Gastroesophageal sphincter (tissue), 3 donors: Measurements from ENCODE around the gene GADL1.

Experiments
- CTCF ChIP-seq, 4 experiments: fragments of 200-600 bp in 2 of 4; fragments of 450-650 bp in 2 of 4; sonication (generic) in 1 of 4; IDR thresholded peaks; one replicate each; pipeline ENCODE4 v1.5.1; 2017 to 2019; ENCODE audit warnings: antibody characterized with exemption in 4 of 4, mild to moderate bottlenecking in 2 of 4, moderate library complexity in 2 of 4
- EP300 ChIP-seq: sonication (generic); formaldehyde crosslinking; IDR thresholded peaks from one replicate; pipeline ENCODE4 v1.6.1; 2017; ENCODE audit warnings: antibody characterized with exemption, mild to moderate bottlenecking
- POLR2A ChIP-seq, 2 donors: fragments of 450-650 bp; IDR thresholded peaks; one replicate each; pipeline ENCODE4 v1.6.1; 2017; ENCODE audit warnings: antibody characterized with exemption in 2 of 2, mild to moderate bottlenecking in 2 of 2, moderate library complexity in 1 of 2

GRCh38 chr3:30729936-30730335 lies 164.5 kb downstream of the GADL1 start:
- TF ChIP-seq CTCF (IDR thresholded peaks at IDR 0.05) (no peak), POLR2A (IDR thresholded peaks at IDR 0.05) (no peak), EP300 (no peak)
